KBM-7 (cell line): ENCODE measurements around the gene INTS3.

Experiments
- DNase-seq: peaks from one replicate; pipeline ENCODE4 v3.0.0-alpha.2; 2015
- in situ Hi-C: fragments of 300-500 bp; cut with MboI; formaldehyde crosslinking; loops from 2 replicates; pipeline ENCODE4 v1.14.3; 2020; ENCODE audit warnings: low sequenced_read_pairs, low pct_unique_long_range_greater_than_20kb, mixed read lengths

Gene INTS3

GRCh38 chr1:153727463-153728304, at the start of gene INTS3:
INTS3 (plus strand) TSS chr1:153728050; CDS start chr1:153728635, 585 bp downstream.
- in situ Hi-C loops = no loop called here
- peak; percentile 100 for DNase-seq

GRCh38 chr1:153678519-153679336, 49.1 kb upstream of the INTS3 start, which contains the start of gene NPR1:
NPR1 (plus strand) TSS chr1:153678688; CDS start chr1:153679109, 421 bp downstream.
- in situ Hi-C loops = no loop called here
- no peak for DNase-seq

GRCh38 chr1:153679337-153680119, 48.3 kb upstream of the INTS3 start:
- no peak for DNase-seq
- in situ Hi-C loops = no loop called here

- in situ Hi-C loops = no loop called here
- DNase-seq = no peak
These were observed 47.8 kb upstream of the INTS3 start for GRCh38 chr1:153680120-153680403.

- in situ Hi-C loops = no loop called here
- DNase-seq = no peak
These were observed 45.1 kb upstream of the INTS3 start for GRCh38 chr1:153682730-153683129.

- no peak for DNase-seq
- in situ Hi-C loops = no loop called here
These were observed 44.0 kb upstream of the INTS3 start for GRCh38 chr1:153683854-153684253.

- DNase-seq = no peak
- in situ Hi-C loops = no loop called here
These were observed 43.0 kb upstream of the INTS3 start for GRCh38 chr1:153684892-153685291.

GRCh38 chr1:153685544-153686340, 42.1 kb upstream of the INTS3 start:
- in situ Hi-C loops = no loop called here
- no peak for DNase-seq

GRCh38 chr1:153687346-153688125, 40.3 kb upstream of the INTS3 start:
- in situ Hi-C loops = no loop called here
- DNase-seq = no peak

- no peak for DNase-seq
- in situ Hi-C loops = no loop called here
These were observed 39.6 kb upstream of the INTS3 start for GRCh38 chr1:153688276-153688675.

- in situ Hi-C loops = no loop called here
- DNase-seq = no peak
These were observed 39.0 kb upstream of the INTS3 start for GRCh38 chr1:153688736-153689328.

GRCh38 chr1:153693466-153693865, 34.4 kb upstream of the INTS3 start:
- no peak for DNase-seq
- in situ Hi-C loops = no loop called here

GRCh38 chr1:153696741-153697140, 31.1 kb upstream of the INTS3 start:
- in situ Hi-C loops = no loop called here
- no peak for DNase-seq

- in situ Hi-C loops = no loop called here
- peak; percentile 19 for DNase-seq
These were observed 30.4 kb upstream of the INTS3 start for GRCh38 chr1:153697191-153698019.

- DNase-seq = no peak
- in situ Hi-C loops = no loop called here
These were observed 29.6 kb upstream of the INTS3 start for GRCh38 chr1:153698020-153698922.
